WTC11 (cell line): ENCODE data around the gene NKD1.

Experiments used
- CTCF ChIP-seq: fragments of 200-600 bp; IDR thresholded peaks from 2 replicates; pipeline ENCODE4 v1.8.0; 2022; ENCODE audit warnings: antibody characterized with exemption
- ESRRA ChIP-seq: sonication (generic); formaldehyde crosslinking; IDR thresholded peaks from 2 replicates; pipeline ENCODE4 v1.8.1; 2022; ENCODE audit warnings: mild to moderate bottlenecking, missing genetic modification reagents, borderline replicate concordance
- JAZF1 ChIP-seq: fragments of 250-450 bp; sonication (Bioruptor Pico); IDR thresholded peaks from 2 replicates; pipeline ENCODE4 v1.9.0; 2021; ENCODE audit warnings: moderate library complexity, mild to moderate bottlenecking, inconsistent platforms
- NR3C1 ChIP-seq: sonication (generic); formaldehyde crosslinking; conservative IDR thresholded peaks from 2 replicates; pipeline ENCODE4 v1.8.1; 2023; ENCODE audit warnings: low read depth, mild to moderate bottlenecking, missing genetic modification reagents

- TF ChIP-seq CTCF (no peak), NR3C1 (no peak), ESRRA (CRISPR knock-in tag) (no peak), JAZF1 (CRISPR knock-in tag) (no peak)
Measured at GRCh38 chr16:50603206-50604064, 55.2 kb downstream of the NKD1 start.
